Hepatocyte (in vitro differentiated cells): ENCODE measurements around the gene SPOCD1. TPM values are rescaled to one million over a fixed set of nuclear protein-coding genes. Genes with fewer than 3 reads are reported as not detected.
"Not testable (repeated sequence)": the region's sequence is repeated elsewhere in the genome, so short reads cannot be mapped to it uniquely, and the experiment has no call there.

Experiments
- DNase-seq: peaks from one replicate; pipeline ENCODE4 v3.0.0-alpha.2; 2016; ENCODE audit warnings: low spot score
- H2AFZ ChIP-seq: fragments of 200-600 bp; sonication (generic); 2 replicates; pipeline ENCODE4 v1.6.0; 2016; ENCODE audit warnings: antibody characterized with exemption, mild to moderate bottlenecking
- H3K27ac ChIP-seq: fragments of 200-600 bp; sonication (generic); 2 replicates; pipeline ENCODE4 v1.5.1; 2016; ENCODE audit warnings: mild to moderate bottlenecking
- H3K27me3 ChIP-seq: fragments of 200-600 bp; sonication (generic); 2 replicates; pipeline ENCODE4 v1.6.1; 2016
- H3K36me3 ChIP-seq: fragments of 200-600 bp; sonication (generic); replicated peaks from 2 replicates; pipeline ENCODE4 v1.5.1; 2016; ENCODE audit warnings: low read depth; ENCODE audit not compliant: insufficient read depth
- H3K4me1 ChIP-seq: fragments of 200-600 bp; sonication (generic); 2 replicates; pipeline ENCODE4 v1.5.1; 2016; ENCODE audit warnings: mild to moderate bottlenecking, moderate library complexity; ENCODE audit not compliant: insufficient read depth
- H3K4me2 ChIP-seq: fragments of 200-600 bp; sonication (generic); 2 replicates; pipeline ENCODE4 v1.6.0; 2016
- H3K4me3 ChIP-seq: fragments of 200-600 bp; sonication (generic); 2 replicates; pipeline ENCODE4 v1.5.1; 2016; ENCODE audit warnings: mild to moderate bottlenecking
- H3K79me2 ChIP-seq: fragments of 200-600 bp; sonication (generic); 2 replicates; pipeline ENCODE4 v1.6.0; 2017; ENCODE audit warnings: mild to moderate bottlenecking
- H3K9me2 ChIP-seq: fragments of 200-600 bp; sonication (generic); replicated peaks from 2 replicates; pipeline ENCODE4 v1.6.0; 2017; ENCODE audit warnings: mild to moderate bottlenecking; ENCODE audit not compliant: insufficient read depth
- H3K9me3 ChIP-seq: fragments of 200-600 bp; sonication (generic); 2 replicates; pipeline ENCODE4 v1.5.1; 2016; ENCODE audit warnings: low read depth, mild to moderate bottlenecking
- H4K20me1 ChIP-seq: fragments of 200-600 bp; sonication (generic); 2 replicates; pipeline ENCODE4 v1.6.0; 2016; ENCODE audit warnings: mild to moderate bottlenecking; ENCODE audit not compliant: insufficient read depth, poor library complexity, severe bottlenecking
- CTCF ChIP-seq: fragments of 200-600 bp; sonication (generic); IDR thresholded peaks from 2 replicates; pipeline ENCODE4 v1.5.1; 2016; ENCODE audit warnings: antibody characterized with exemption, mild to moderate bottlenecking; ENCODE audit not compliant: poor library complexity
- EZH2 ChIP-seq: fragments of 200-600 bp; sonication (generic); IDR thresholded peaks from 2 replicates; pipeline ENCODE4 v1.6.1; 2016; ENCODE audit warnings: antibody characterized with exemption, mild to moderate bottlenecking, borderline replicate concordance
- EZH2phosphoT487 ChIP-seq: fragments of 200-600 bp; sonication (generic); IDR thresholded peaks from one replicate; pipeline ENCODE4 v1.6.1; 2018; ENCODE audit warnings: antibody characterized with exemption, mild to moderate bottlenecking, low read depth, moderate library complexity; ENCODE audit not compliant: unreplicated experiment, severe bottlenecking
- WGBS: methylation state at CpG from one replicate; pipeline ENCODE4 v1.1.6; 2016; ENCODE audit warnings: low lambda C conversion rate; ENCODE audit errors: missing lambda C conversion rate; 5-methylcytosine and 5-hydroxymethylcytosine counted together
- polyA plus RNA-seq: library from polyadenylated mRNA; unstranded; fragments of >200 nt; fragmentation: Nextera tagmentation; extraction: Ambion mirVana; gene quantifications from 2 replicates; pipeline ENCODE4 v1.2.1, GENCODE V29; 2016
- total RNA-seq: library from RNA; depleted of rRNA; stranded (reverse); fragments of >200 nt; gene quantifications from 2 replicates; pipeline ENCODE4 v1.2.3, GENCODE V29; 2014

Gene SPOCD1
- total and polyA plus RNA-seq, 2 experiments from 2014 or later, result 1.4 to 2.8 TPM

- no peaks in the 10 kb centered on the region for H3K9me3 ChIP-seq
- no peaks in the 10 kb centered on the region for H3K79me2 ChIP-seq
- no peak for DNase-seq
- H3K27me3 ChIP-seq, result no peaks in the 10 kb centered on the region
- no peaks in the 10 kb centered on the region for H3K9me2 ChIP-seq
- no peaks in the 10 kb centered on the region for H3K4me1 ChIP-seq
- H3K4me2 ChIP-seq, result no peak overlapping the region
- no peaks in the 10 kb centered on the region for H3K36me3 ChIP-seq
- WGBS, result 96% methylated on average over 4 of the region's 4 CpGs
- TF ChIP-seq EZH2, result no peak
- TF ChIP-seq CTCF, result no peak
- TF ChIP-seq EZH2phosphoT487, result no peak
- no peak overlapping the region for H3K4me3 ChIP-seq
- no peak overlapping the region for H2AFZ ChIP-seq
- H4K20me1 ChIP-seq, result no peaks in the 10 kb centered on the region
- no peak overlapping the region for H3K27ac ChIP-seq
These were observed 8.0 kb upstream of the SPOCD1 start for GRCh38 chr1:31823780-31824179.

- WGBS, result 91% methylated on average over 3 of the region's 3 CpGs
- TF ChIP-seq EZH2phosphoT487 (no peak), EZH2 (no peak), CTCF (no peak)
- H3K36me3 ChIP-seq, result no peaks in the 10 kb centered on the region
- no peaks in the 10 kb centered on the region for H3K27me3 ChIP-seq
- no peak overlapping the region for H3K4me3 ChIP-seq
- no peaks in the 10 kb centered on the region for H4K20me1 ChIP-seq
- H3K27ac ChIP-seq, result no peak overlapping the region
- H3K4me1 ChIP-seq, result no peaks in the 10 kb centered on the region
- H3K9me2 ChIP-seq, result no peaks in the 10 kb centered on the region
- no peaks in the 10 kb centered on the region for H3K79me2 ChIP-seq
- no peak overlapping the region for H2AFZ ChIP-seq
- no peaks in the 10 kb centered on the region for H3K9me3 ChIP-seq
- no peak for DNase-seq
- H3K4me2 ChIP-seq, result no peak overlapping the region
These were observed 6.9 kb upstream of the SPOCD1 start for GRCh38 chr1:31822766-31823165.

- not testable (repeated sequence) for H3K9me3 ChIP-seq, H3K9me2 ChIP-seq, H3K4me1 ChIP-seq, H2AFZ ChIP-seq, H3K27ac ChIP-seq, H3K4me2 ChIP-seq, H3K79me2 ChIP-seq, H3K36me3 ChIP-seq, H3K27me3 ChIP-seq, H3K4me3 ChIP-seq, H4K20me1 ChIP-seq, DNase-seq
- 91% methylated on average over 7 of the region's 7 CpGs for WGBS
These were observed 4.4 kb upstream of the SPOCD1 start for GRCh38 chr1:31820196-31820595.

- H3K36me3 ChIP-seq, result no peaks in the 10 kb centered on the region
- no peaks in the 10 kb centered on the region for H3K9me2 ChIP-seq
- H3K4me1 ChIP-seq, result no peaks in the 10 kb centered on the region
- H2AFZ ChIP-seq, result no peak overlapping the region
- no peaks in the 10 kb centered on the region for H3K27me3 ChIP-seq
- 91% methylated on average over 1 of the region's 1 CpG for WGBS
- H3K27ac ChIP-seq, result no peak overlapping the region
- TF ChIP-seq EZH2 (no peak), EZH2phosphoT487 (no peak), CTCF (no peak)
- no peaks in the 10 kb centered on the region for H3K9me3 ChIP-seq
- DNase-seq, result no peak
- H3K79me2 ChIP-seq, result no peaks in the 10 kb centered on the region
- H3K4me2 ChIP-seq, result no peak overlapping the region
- H4K20me1 ChIP-seq, result no peaks in the 10 kb centered on the region
- no peak overlapping the region for H3K4me3 ChIP-seq
These were observed 2.4 kb upstream of the SPOCD1 start for GRCh38 chr1:31818206-31818605.

- not testable (repeated sequence) for H3K4me3 ChIP-seq, DNase-seq, H4K20me1 ChIP-seq, H3K27me3 ChIP-seq, H2AFZ ChIP-seq, H3K9me3 ChIP-seq, H3K27ac ChIP-seq, H3K36me3 ChIP-seq, H3K9me2 ChIP-seq, H3K4me2 ChIP-seq, H3K4me1 ChIP-seq, H3K79me2 ChIP-seq
- 97% methylated on average over 6 of the region's 8 CpGs for WGBS
These were observed 1.1 kb upstream of the SPOCD1 start for GRCh38 chr1:31816947-31817346.

GRCh38 chr1:31816501-31816900 is 679 bp upstream of the SPOCD1 start:
- not testable (repeated sequence) for H3K36me3 ChIP-seq, H2AFZ ChIP-seq, H3K4me2 ChIP-seq, H3K27ac ChIP-seq, H4K20me1 ChIP-seq, DNase-seq, H3K9me2 ChIP-seq, H3K4me3 ChIP-seq, H3K79me2 ChIP-seq, H3K9me3 ChIP-seq, H3K4me1 ChIP-seq, H3K27me3 ChIP-seq
- 95% methylated on average over 3 of the region's 3 CpGs for WGBS
